Body of pancreas (tissue), 4 donors: ENCODE results near the gene ABL2.
"Not testable (repeated sequence)": the region's sequence is repeated elsewhere in the genome, so short reads cannot be mapped to it uniquely, and the experiment has no call there.

ENCODE experiments used
- CTCF ChIP-seq, 7 experiments: fragments of 450-650 bp in 4 of 7; fragments of 200-600 bp in 3 of 7; sonication (generic) in 3 of 7; IDR thresholded peaks; one replicate each; pipeline ENCODE4 v1.5.1; 2016 to 2019; ENCODE audit warnings: antibody characterized with exemption in 7 of 7
- POLR2A ChIP-seq, 3 donors: fragments of 450-650 bp; IDR thresholded peaks; one replicate each; pipeline ENCODE4 v1.6.1; 2016; ENCODE audit warnings: antibody characterized with exemption in 3 of 3, mild to moderate bottlenecking in 2 of 3

GRCh38 chr1:179245426-179245825 lies 15.9 kb upstream of the ABL2 start:
- TF ChIP-seq CTCF, POLR2A (IDR thresholded peaks at IDR 0.05): not testable (repeated sequence)
